ENCODE results near the gene ROPN1.
A peak's percentile ranks its signal among the peaks of the same experiment; 100 is the strongest.

ROPN1 gene

GRCh38 chr3:123961508-123961856 is 30.4 kb downstream of the ROPN1 start:
- H3K4me3 ChIP-seq (ENCODE audit: low read depth, low read length), result peak overlapping the region; percentile 76
- TF ChIP-seq CTCF (IDR thresholded peaks at IDR 0.05; ENCODE audit: insufficient read depth, low read depth, low read length, missing control alignments), result no peak
- no peak for DNase-seq (ENCODE audit: low read depth)

GRCh38 chr3:123960781-123961507 is 31.0 kb downstream of the ROPN1 start, which contains the start of gene CCDC14:
CCDC14 (minus strand) TSS chr3:123961229; CDS start chr3:123961173, 56 bp downstream.
- H3K4me3 ChIP-seq (ENCODE audit: low read depth, low read length), result peak within 1 kb of the TSS; percentile 76
- peak; percentile 88 for DNase-seq (ENCODE audit: low read depth)
- TF ChIP-seq CTCF (IDR thresholded peaks at IDR 0.05; ENCODE audit: insufficient read depth, low read depth, low read length, missing control alignments), result no peak

GRCh38 chr3:123953735-123954134 is 38.2 kb downstream of the ROPN1 start:
- DNase-seq (ENCODE audit: low read depth), result peak; percentile 54
- TF ChIP-seq CTCF (IDR thresholded peaks at IDR 0.05; ENCODE audit: insufficient read depth, low read depth, low read length, missing control alignments), result no peak
- H3K4me3 ChIP-seq (ENCODE audit: low read depth, low read length), result no peak overlapping the region; the same call in 1 of the 2 replicates

- peak; percentile 9 for DNase-seq (ENCODE audit: low read depth)
- TF ChIP-seq CTCF (IDR thresholded peaks at IDR 0.05; ENCODE audit: insufficient read depth, low read depth, low read length, missing control alignments), result no peak
- no peak overlapping the region for H3K4me3 ChIP-seq (ENCODE audit: low read depth, low read length)
These were observed 38.9 kb downstream of the ROPN1 start for GRCh38 chr3:123952844-123953520.

GRCh38 chr3:123951522-123952447 is 40.1 kb downstream of the ROPN1 start:
- DNase-seq (ENCODE audit: low read depth), result no peak
- no peak for TF ChIP-seq CTCF (IDR thresholded peaks at IDR 0.05; ENCODE audit: insufficient read depth, low read depth, low read length, missing control alignments)
- no peak overlapping the region for H3K4me3 ChIP-seq (ENCODE audit: low read depth, low read length)

GRCh38 chr3:123949641-123950040 is 42.3 kb downstream of the ROPN1 start:
- no peak overlapping the region for H3K4me3 ChIP-seq (ENCODE audit: low read depth, low read length)
- TF ChIP-seq CTCF (IDR thresholded peaks at IDR 0.05; ENCODE audit: insufficient read depth, low read depth, low read length, missing control alignments), result no peak
- DNase-seq (ENCODE audit: low read depth), result no peak
